ENCODE results near the gene CREB3. TPM values are rescaled to one million over a fixed set of nuclear protein-coding genes. Genes with fewer than 3 reads are reported as not detected.

Gene CREB3
- total and polyA plus RNA-seq, 9 donors: 31.2 to 41.5 (median 36.6) TPM

DNA sequence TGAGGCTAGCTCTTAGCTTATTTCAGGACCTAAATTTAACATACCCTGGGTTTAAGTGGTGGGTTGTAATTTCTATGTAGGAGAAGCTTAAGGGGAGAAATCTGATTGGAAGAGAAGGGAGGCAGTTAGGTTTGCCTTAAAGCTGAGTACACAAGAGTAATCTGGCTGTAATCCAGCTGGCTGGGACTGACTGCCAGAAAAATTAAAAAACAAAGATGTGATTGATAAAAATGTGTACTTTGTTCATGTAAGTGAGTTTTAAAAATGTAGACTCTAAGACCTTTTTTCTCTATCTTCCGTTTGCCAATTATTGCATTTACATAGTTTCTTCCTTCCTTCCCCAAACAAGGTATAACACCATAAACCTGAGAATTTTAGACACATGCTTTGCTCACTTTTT, 39.1 kb downstream of the CREB3 start:
- no peak for DNase-seq
- Histone ChIP-seq H3K27me3 (no peaks in the 10 kb centered on the region), H3K4me1 (ENCODE audit: insufficient read depth) (peaks cover 1% of the 10 kb centered on the region), H3K27ac (no peak overlapping the region), H3K36me3 (no peaks in the 10 kb centered on the region), H3K4me3 (no peak overlapping the region), H3K9me3 (no peaks in the 10 kb centered on the region)
- TF ChIP-seq EP300 (IDR thresholded peaks at IDR 0.05) (no peak), POLR2A (IDR thresholded peaks at IDR 0.05) (no peak)
- TF ChIP-seq, protein P1, sequence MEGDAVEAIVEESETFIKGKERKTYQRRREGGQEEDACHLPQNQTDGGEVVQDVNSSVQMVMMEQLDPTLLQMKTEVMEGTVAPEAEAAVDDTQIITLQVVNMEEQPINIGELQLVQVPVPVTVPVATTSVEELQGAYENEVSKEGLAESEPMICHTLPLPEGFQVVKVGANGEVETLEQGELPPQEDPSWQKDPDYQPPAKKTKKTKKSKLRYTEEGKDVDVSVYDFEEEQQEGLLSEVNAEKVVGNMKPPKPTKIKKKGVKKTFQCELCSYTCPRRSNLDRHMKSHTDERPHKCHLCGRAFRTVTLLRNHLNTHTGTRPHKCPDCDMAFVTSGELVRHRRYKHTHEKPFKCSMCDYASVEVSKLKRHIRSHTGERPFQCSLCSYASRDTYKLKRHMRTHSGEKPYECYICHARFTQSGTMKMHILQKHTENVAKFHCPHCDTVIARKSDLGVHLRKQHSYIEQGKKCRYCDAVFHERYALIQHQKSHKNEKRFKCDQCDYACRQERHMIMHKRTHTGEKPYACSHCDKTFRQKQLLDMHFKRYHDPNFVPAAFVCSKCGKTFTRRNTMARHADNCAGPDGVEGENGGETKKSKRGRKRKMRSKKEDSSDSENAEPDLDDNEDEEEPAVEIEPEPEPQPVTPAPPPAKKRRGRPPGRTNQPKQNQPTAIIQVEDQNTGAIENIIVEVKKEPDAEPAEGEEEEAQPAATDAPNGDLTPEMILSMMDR (IDR thresholded peaks at IDR 0.05): no peak
- intact Hi-C loops (cut with DNase I): no loop called here
- WGBS, 3 donors: 31 to 49% (median 42%) methylated on average over 1 of the region's 1 CpG

DNA sequence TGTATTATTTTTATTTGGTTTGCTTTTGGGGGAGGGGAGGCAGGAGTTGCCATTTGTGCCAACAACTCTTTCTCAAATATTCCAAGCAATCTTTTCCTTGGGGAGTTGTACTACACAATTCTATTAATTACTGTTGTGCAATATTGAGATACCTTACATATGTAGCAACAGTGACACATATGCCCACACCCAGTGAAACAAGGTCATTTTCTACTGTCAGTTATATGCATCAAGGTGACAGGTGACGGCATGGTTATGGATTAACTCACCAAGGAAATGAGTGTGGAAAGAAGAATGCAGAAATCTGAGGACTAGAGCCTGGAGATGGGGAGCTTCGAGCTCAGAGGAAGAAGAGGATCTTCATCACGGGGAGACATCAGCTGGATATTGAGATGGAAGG, 39.5 kb downstream of the CREB3 start:
- H3K27me3 ChIP-seq: no peaks in the 10 kb centered on the region
- WGBS, 3 donors: 86 to 90% (median 88%) methylated on average over 3 of the region's 3 CpGs

GRCh38 chr9:35774907-35775635, 42.6 kb downstream of the CREB3 start:
- Histone ChIP-seq H3K36me3 (no peaks in the 10 kb centered on the region), H3K4me1 (ENCODE audit: insufficient read depth) (peaks cover 1% of the 10 kb centered on the region), H3K4me3 (no peak overlapping the region), H3K27ac (no peak overlapping the region), H3K27me3 (no peaks in the 10 kb centered on the region), H3K9me3 (no peaks in the 10 kb centered on the region)
- TF ChIP-seq, protein P1 (IDR thresholded peaks at IDR 0.05): no peak
- TF ChIP-seq POLR2A (IDR thresholded peaks at IDR 0.05) (no peak), EP300 (IDR thresholded peaks at IDR 0.05) (no peak)
- 57 to 67% (median 60%) methylated on average over 7 of the region's 7 CpGs for WGBS, 3 donors
- DNase-seq: no peak
- intact Hi-C loops (cut with DNase I): no loop called here

More for the DNA sequence above, 39.5 kb downstream of the CREB3 start:
- no peak for DNase-seq
- no peak overlapping the region for H3K27ac ChIP-seq
- intact Hi-C loops (cut with DNase I): no loop called here
- H3K4me1 ChIP-seq (ENCODE audit: insufficient read depth): peaks cover 1% of the 10 kb centered on the region
- no peaks in the 10 kb centered on the region for H3K9me3 ChIP-seq
- H3K36me3 ChIP-seq: no peaks in the 10 kb centered on the region
- H3K4me3 ChIP-seq: no peak overlapping the region
- TF ChIP-seq EP300 (IDR thresholded peaks at IDR 0.05) (no peak), POLR2A (IDR thresholded peaks at IDR 0.05) (no peak)
- TF ChIP-seq, protein P1 (IDR thresholded peaks at IDR 0.05): no peak

GRCh38 chr9:35776018-35776417, 43.6 kb downstream of the CREB3 start:
- no peaks in the 10 kb centered on the region for H3K9me3 ChIP-seq
- H3K27me3 ChIP-seq: no peaks in the 10 kb centered on the region
- 81 to 88% (median 86%) methylated on average over 4 of the region's 4 CpGs for WGBS, 3 donors
- H3K4me1 ChIP-seq (ENCODE audit: insufficient read depth): no peaks in the 10 kb centered on the region
- no peak for DNase-seq
- TF ChIP-seq, protein P1 (IDR thresholded peaks at IDR 0.05): no peak
- TF ChIP-seq POLR2A (IDR thresholded peaks at IDR 0.05): no peak
- no peak for TF ChIP-seq EP300 (IDR thresholded peaks at IDR 0.05)
- H3K27ac ChIP-seq: no peak overlapping the region
- H3K36me3 ChIP-seq: no peaks in the 10 kb centered on the region
- H3K4me3 ChIP-seq: no peak overlapping the region
- intact Hi-C loops (cut with DNase I): no loop called here
